ENCODE measurements around the gene ADH1C.

- TF ChIP-seq CTCF (conservative IDR thresholded peaks at IDR 0.05 in 1 of 2, IDR thresholded peaks at IDR 0.05 in 1 of 2; ENCODE audit: extremely low read depth in 1 of 2, insufficient read depth in 1 of 2, low read depth in 1 of 2, low read length in 2 of 2): no peak
- no peak for TF ChIP-seq EZH2 (IDR thresholded peaks at IDR 0.05; ENCODE audit: borderline replicate concordance, low read length)
Measured at GRCh38 chr4:99329876-99330275, 22.7 kb downstream of the ADH1C start.

Data from mammary epithelial cell (primary cell).